Suprapubic skin (tissue), 4 donors: Measurements from ENCODE around the gene KAZN. TPM values are rescaled to one million over a fixed set of nuclear protein-coding genes. Genes with fewer than 3 reads are reported as not detected.

Experiments used
- DNase-seq, 2 donors: peaks; one replicate each; pipeline ENCODE4 v3.0.0-alpha.2; 2019; ENCODE audit warnings: low spot score in 2 of 2
- H3K27ac ChIP-seq: fragments of 200-600 bp; sonication (generic); one replicate; pipeline ENCODE4 v1.5.1; 2019
- H3K27me3 ChIP-seq: fragments of 200-600 bp; sonication (generic); one replicate; pipeline ENCODE4 v1.5.1; 2019
- H3K36me3 ChIP-seq: fragments of 200-600 bp; sonication (generic); one replicate; pipeline ENCODE4 v1.5.1; 2019
- H3K4me1 ChIP-seq: fragments of 200-600 bp; sonication (generic); one replicate; pipeline ENCODE4 v1.5.1; 2019
- H3K4me3 ChIP-seq: fragments of 200-600 bp; sonication (generic); one replicate; pipeline ENCODE4 v1.5.1; 2019; ENCODE audit warnings: mild to moderate bottlenecking
- H3K9me3 ChIP-seq: fragments of 200-600 bp; sonication (generic); one replicate; pipeline ENCODE4 v1.5.1; 2019
- CTCF ChIP-seq, 2 donors: fragments of 200-600 bp in 1 of 2; fragments of 450-650 bp in 1 of 2; sonication (generic) in 1 of 2; IDR thresholded peaks; one replicate each; pipeline ENCODE4 v1.5.1; 2016 to 2019; ENCODE audit warnings: antibody characterized with exemption in 2 of 2, mild to moderate bottlenecking in 1 of 2, moderate library complexity in 1 of 2
- EP300 ChIP-seq: sonication (generic); formaldehyde crosslinking; IDR thresholded peaks from one replicate; pipeline ENCODE4 v1.6.1; 2017; ENCODE audit warnings: antibody characterized with exemption
- POLR2A ChIP-seq, 2 donors: fragments of 450-650 bp; IDR thresholded peaks; one replicate each; pipeline ENCODE4 v1.6.1; 2017; ENCODE audit warnings: antibody characterized with exemption in 2 of 2, mild to moderate bottlenecking in 2 of 2, moderate library complexity in 2 of 2
- POLR2AphosphoS5 ChIP-seq, 3 donors: sonication (generic); formaldehyde crosslinking; IDR thresholded peaks; one replicate each; pipeline ENCODE4 v1.6.1; 2017; ENCODE audit warnings: antibody characterized with exemption in 3 of 3
- WGBS: methylation state at CpG from one replicate; pipeline ENCODE4 v1.1.5; 2018; 5-methylcytosine and 5-hydroxymethylcytosine counted together
- total RNA-seq, 4 donors: library from RNA; depleted of rRNA; stranded (reverse); fragments of >200 nt; gene quantifications; one replicate each; pipeline ENCODE4 v1.1.0, GENCODE V29; 2016

The KAZN gene
- total RNA-seq, 4 donors from 2014 or later: 29.2 to 37.5 (median 31.7) TPM

GRCh38 chr1:14871218-14871970 is 272.9 kb downstream of the KAZN start:
- Histone ChIP-seq H3K4me1 (peaks cover 10% of the 10 kb centered on the region), H3K9me3 (no peaks in the 10 kb centered on the region), H3K27ac (no peak overlapping the region), H3K4me3 (no peak overlapping the region), H3K27me3 (no peaks in the 10 kb centered on the region), H3K36me3 (no peaks in the 10 kb centered on the region)
- no peak for TF ChIP-seq CTCF (IDR thresholded peaks at IDR 0.05)
- no peak for TF ChIP-seq POLR2AphosphoS5 (IDR thresholded peaks at IDR 0.05)
- 78% methylated on average over 6 of the region's 6 CpGs for WGBS
- no peak for DNase-seq

DNA sequence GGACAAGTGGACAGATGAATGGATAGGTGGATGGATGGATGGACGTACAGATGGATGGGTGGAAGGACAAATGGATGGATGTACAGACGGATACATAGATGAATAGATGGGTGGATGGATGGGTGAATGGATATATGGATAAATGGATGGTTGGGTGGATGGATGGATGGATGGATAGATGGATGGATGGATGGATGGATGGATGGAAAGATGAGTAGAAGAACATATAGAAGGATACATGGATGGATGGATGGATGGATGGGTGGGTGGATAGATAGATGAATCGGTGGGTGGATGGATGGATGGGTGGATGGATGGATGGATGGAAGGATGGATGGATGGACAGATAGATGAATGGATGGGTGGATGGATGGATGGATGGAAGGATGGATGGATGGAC is 274.3 kb downstream of the KAZN start:
- no peak for DNase-seq
- no peak overlapping the region for H3K27ac ChIP-seq
- H3K4me1 ChIP-seq: peaks cover 15% of the 10 kb centered on the region
- TF ChIP-seq CTCF (IDR thresholded peaks at IDR 0.05): no peak
- TF ChIP-seq POLR2AphosphoS5 (IDR thresholded peaks at IDR 0.05): no peak
- no peak for TF ChIP-seq POLR2A (IDR thresholded peaks at IDR 0.05)
- TF ChIP-seq EP300: no peak
- no peaks in the 10 kb centered on the region for H3K36me3 ChIP-seq
- WGBS: 90% methylated on average over 3 of the region's 3 CpGs
- H3K4me3 ChIP-seq: no peak overlapping the region
- H3K27me3 ChIP-seq: no peaks in the 10 kb centered on the region
- no peaks in the 10 kb centered on the region for H3K9me3 ChIP-seq

- TF ChIP-seq POLR2A (IDR thresholded peaks at IDR 0.05) (no peak), EP300 (no peak), CTCF (IDR thresholded peaks at IDR 0.05) (no peak), POLR2AphosphoS5 (IDR thresholded peaks at IDR 0.05) (no peak)
- WGBS: 81% methylated on average over 4 of the region's 4 CpGs
- Histone ChIP-seq H3K4me3 (no peak overlapping the region), H3K27ac (no peak overlapping the region), H3K36me3 (no peaks in the 10 kb centered on the region), H3K9me3 (no peaks in the 10 kb centered on the region), H3K27me3 (no peaks in the 10 kb centered on the region), H3K4me1 (peaks cover 21% of the 10 kb centered on the region)
- DNase-seq: no peak
These were observed 275.2 kb downstream of the KAZN start for GRCh38 chr1:14873677-14874076.

- 28% methylated on average over 11 of the region's 11 CpGs for WGBS
- Histone ChIP-seq H3K4me1 (peaks cover 42% of the 10 kb centered on the region), H3K36me3 (no peaks in the 10 kb centered on the region), H3K27ac (peak overlapping the region; percentile 53), H3K4me3 (no peak overlapping the region), H3K27me3 (no peaks in the 10 kb centered on the region), H3K9me3 (no peaks in the 10 kb centered on the region)
- TF ChIP-seq CTCF (IDR thresholded peaks at IDR 0.05) (no peak), POLR2A (IDR thresholded peaks at IDR 0.05) (no peak), POLR2AphosphoS5 (IDR thresholded peaks at IDR 0.05) (no peak), EP300 (no peak)
- DNase-seq: no peak
These were observed 277.3 kb downstream of the KAZN start for GRCh38 chr1:14875524-14876509.

- H3K36me3 ChIP-seq: no peaks in the 10 kb centered on the region
- no peaks in the 10 kb centered on the region for H3K9me3 ChIP-seq
- TF ChIP-seq CTCF (IDR thresholded peaks at IDR 0.05): no peak
- TF ChIP-seq EP300: no peak
- no peak for TF ChIP-seq POLR2A (IDR thresholded peaks at IDR 0.05)
- no peak for TF ChIP-seq POLR2AphosphoS5 (IDR thresholded peaks at IDR 0.05)
- DNase-seq: no peak
- H3K27ac ChIP-seq: peak overlapping the region; percentile 53
- 100% methylated on average over 1 of the region's 1 CpG for WGBS
- no peak overlapping the region for H3K4me3 ChIP-seq
- H3K4me1 ChIP-seq: peaks cover 50% of the 10 kb centered on the region
- no peaks in the 10 kb centered on the region for H3K27me3 ChIP-seq
These were observed 278.3 kb downstream of the KAZN start for GRCh38 chr1:14876747-14877146.
